Smooth muscle cell (in vitro differentiated cells): ENCODE results near the gene ENTPD6. TPM values are rescaled to one million over a fixed set of nuclear protein-coding genes. Genes with fewer than 3 reads are reported as not detected.
A peak's percentile ranks its signal among the peaks of the same experiment; 100 is the strongest.

Experiments used
- DNase-seq: peaks from one replicate; lab custom pipeline; 2025; ENCODE audit not compliant: unreplicated experiment; lab: John Stamatoyannopoulos, UW
- H2AFZ ChIP-seq: fragments of 200-600 bp; sonication (generic); 2 replicates; pipeline ENCODE4 v1.6.0; 2016; ENCODE audit warnings: antibody characterized with exemption, low read depth, mild to moderate bottlenecking
- H3F3A ChIP-seq: fragments of 200-600 bp; sonication (generic); 2 replicates; pipeline ENCODE4 v1.6.0; 2017; ENCODE audit warnings: antibody characterized with exemption, low read depth
- H3K27ac ChIP-seq: fragments of 200-600 bp; sonication (generic); 2 replicates; pipeline ENCODE4 v1.5.1; 2016; ENCODE audit warnings: low read depth, mild to moderate bottlenecking
- H3K27me3 ChIP-seq: fragments of 200-600 bp; sonication (generic); 2 replicates; pipeline ENCODE4 v1.6.1; 2016; ENCODE audit warnings: low read depth, mild to moderate bottlenecking
- H3K36me3 ChIP-seq: fragments of 200-600 bp; sonication (generic); 2 replicates; pipeline ENCODE4 v1.5.1; 2016; ENCODE audit warnings: low read depth
- H3K4me1 ChIP-seq: fragments of 200-600 bp; sonication (generic); 2 replicates; pipeline ENCODE4 v1.5.1; 2016; ENCODE audit warnings: low read depth
- H3K4me2 ChIP-seq: fragments of 200-600 bp; sonication (generic); 2 replicates; pipeline ENCODE4 v1.6.0; 2016; ENCODE audit warnings: mild to moderate bottlenecking
- H3K4me3 ChIP-seq: fragments of 200-600 bp; sonication (generic); 2 replicates; pipeline ENCODE4 v1.5.1; 2016; ENCODE audit warnings: mild to moderate bottlenecking
- H3K79me2 ChIP-seq: fragments of 200-600 bp; sonication (generic); 2 replicates; pipeline ENCODE4 v1.6.0; 2016; ENCODE audit warnings: low read depth, mild to moderate bottlenecking
- H3K9ac ChIP-seq: fragments of 200-600 bp; sonication (generic); 2 replicates; pipeline ENCODE4 v1.6.0; 2016; ENCODE audit warnings: low read depth
- H3K9me3 ChIP-seq: fragments of 200-600 bp; sonication (generic); replicated peaks from 2 replicates; pipeline ENCODE4 v1.5.1; 2016; ENCODE audit warnings: low read depth
- H4K20me1 ChIP-seq: fragments of 200-600 bp; sonication (generic); 2 replicates; pipeline ENCODE4 v1.6.0; 2016; ENCODE audit warnings: low read depth
- CTCF ChIP-seq: fragments of 200-600 bp; sonication (generic); IDR thresholded peaks from 2 replicates; pipeline ENCODE4 v1.5.1; 2017; ENCODE audit warnings: borderline replicate concordance, mild to moderate bottlenecking, antibody characterized with exemption; ENCODE audit not compliant: insufficient read depth, poor library complexity, severe bottlenecking
- WGBS: methylation state at CpG from one replicate; pipeline ENCODE4 v1.1.7; 2016; ENCODE audit warnings: low lambda C conversion rate; 5-methylcytosine and 5-hydroxymethylcytosine counted together
- polyA plus RNA-seq: library from polyadenylated mRNA; unstranded; fragments of >200 nt; fragmentation: Nextera tagmentation; extraction: Ambion mirVana; gene quantifications from 2 replicates; pipeline ENCODE4 v1.2.1, GENCODE V29; 2016
- total RNA-seq: library from RNA; depleted of rRNA; stranded (reverse); fragments of >200 nt; gene quantifications from 2 replicates; pipeline ENCODE4 v1.2.3, GENCODE V29; 2014

The ENTPD6 gene
- total and polyA plus RNA-seq, 2 experiments from 2014 or later, result 12.6 to 19.9 TPM

DNA sequence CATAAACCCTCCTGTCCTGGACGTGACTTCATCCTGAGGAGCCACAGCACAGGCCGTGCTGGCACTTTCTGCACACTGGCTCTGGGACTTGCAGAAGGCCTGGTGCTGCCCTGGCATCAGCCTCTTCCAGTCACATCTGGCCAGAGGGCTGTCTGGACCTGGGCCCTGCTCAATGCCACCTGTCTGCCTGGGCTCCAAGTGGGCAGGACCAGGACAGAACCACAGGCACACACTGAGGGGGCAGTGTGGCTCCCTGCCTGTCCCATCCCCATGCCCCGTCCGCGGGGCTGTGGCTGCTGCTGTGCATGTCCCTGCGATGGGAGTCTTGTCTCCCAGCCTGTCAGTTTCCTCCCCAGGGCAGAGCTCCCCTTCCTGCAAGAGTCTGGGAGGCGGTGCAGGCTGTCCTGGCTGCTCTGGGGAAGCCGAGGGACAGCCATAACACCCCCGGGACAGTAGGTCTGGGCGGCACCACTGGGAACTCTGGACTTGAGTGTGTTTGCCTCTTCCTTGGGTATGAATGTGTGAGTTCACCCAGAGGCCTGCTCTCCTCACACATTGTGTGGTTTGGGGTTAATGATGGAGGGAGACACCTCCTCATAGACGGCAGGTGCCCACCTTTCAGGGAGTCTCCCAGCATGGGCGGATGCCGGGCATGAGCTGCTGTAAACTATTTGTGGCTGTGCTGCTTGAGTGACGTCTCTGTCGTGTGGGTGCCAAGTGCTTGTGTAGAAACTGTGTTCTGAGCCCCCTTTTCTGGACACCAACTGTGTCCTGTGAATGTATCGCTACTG is 30.3 kb downstream of the ENTPD6 start:
- H3F3A ChIP-seq, result no peaks in the 10 kb centered on the region
- no peak for TF ChIP-seq CTCF
- H4K20me1 ChIP-seq, result no peaks in the 10 kb centered on the region
- H3K27ac ChIP-seq, result no peak overlapping the region
- H3K36me3 ChIP-seq, result no peaks in the 10 kb centered on the region
- H3K4me3 ChIP-seq, result no peak overlapping the region
- H3K4me1 ChIP-seq, result peaks cover 22% of the 10 kb centered on the region
- H3K79me2 ChIP-seq, result no peaks in the 10 kb centered on the region
- H3K4me2 ChIP-seq, result no peak overlapping the region
- no peak overlapping the region for H3K9ac ChIP-seq
- H2AFZ ChIP-seq, result no peak overlapping the region
- no peak for DNase-seq
- WGBS, result 95% methylated on average over 16 of the region's 16 CpGs
- H3K9me3 ChIP-seq, result no peaks in the 10 kb centered on the region
- H3K27me3 ChIP-seq, result no peaks in the 10 kb centered on the region

GRCh38 chr20:25226433-25227316 is 31.2 kb downstream of the ENTPD6 start:
- WGBS, result 86% methylated on average over 28 of the region's 28 CpGs
- Histone ChIP-seq H3K36me3 (no peaks in the 10 kb centered on the region), H4K20me1 (no peaks in the 10 kb centered on the region), H3K4me2 (peak overlapping the region; percentile 38), H3K9ac (no peak overlapping the region), H3K27me3 (no peaks in the 10 kb centered on the region), H3K4me3 (no peak overlapping the region), H3K9me3 (no peaks in the 10 kb centered on the region), H2AFZ (no peak overlapping the region), H3F3A (no peaks in the 10 kb centered on the region), H3K79me2 (no peaks in the 10 kb centered on the region), H3K4me1 (peaks cover 22% of the 10 kb centered on the region), H3K27ac (no peak overlapping the region)
- TF ChIP-seq CTCF, result no peak
- DNase-seq, result no peak

- Histone ChIP-seq H3K27ac (no peak overlapping the region), H3K4me2 (peak overlapping the region; percentile 44), H3K4me1 (peaks cover 22% of the 10 kb centered on the region), H3K79me2 (no peaks in the 10 kb centered on the region), H3K27me3 (no peaks in the 10 kb centered on the region), H3K4me3 (no peak overlapping the region), H2AFZ (no peak overlapping the region), H3K9me3 (no peaks in the 10 kb centered on the region), H3K36me3 (no peaks in the 10 kb centered on the region), H3K9ac (no peak overlapping the region), H4K20me1 (no peaks in the 10 kb centered on the region), H3F3A (no peaks in the 10 kb centered on the region)
- 57% methylated on average over 12 of the region's 12 CpGs for WGBS
- TF ChIP-seq CTCF, result no peak
- DNase-seq, result no peak
Observed at GRCh38 chr20:25227317-25227831, 31.9 kb downstream of the ENTPD6 start.
